ENCODE measurements around the gene NPIPA5.

DNA sequence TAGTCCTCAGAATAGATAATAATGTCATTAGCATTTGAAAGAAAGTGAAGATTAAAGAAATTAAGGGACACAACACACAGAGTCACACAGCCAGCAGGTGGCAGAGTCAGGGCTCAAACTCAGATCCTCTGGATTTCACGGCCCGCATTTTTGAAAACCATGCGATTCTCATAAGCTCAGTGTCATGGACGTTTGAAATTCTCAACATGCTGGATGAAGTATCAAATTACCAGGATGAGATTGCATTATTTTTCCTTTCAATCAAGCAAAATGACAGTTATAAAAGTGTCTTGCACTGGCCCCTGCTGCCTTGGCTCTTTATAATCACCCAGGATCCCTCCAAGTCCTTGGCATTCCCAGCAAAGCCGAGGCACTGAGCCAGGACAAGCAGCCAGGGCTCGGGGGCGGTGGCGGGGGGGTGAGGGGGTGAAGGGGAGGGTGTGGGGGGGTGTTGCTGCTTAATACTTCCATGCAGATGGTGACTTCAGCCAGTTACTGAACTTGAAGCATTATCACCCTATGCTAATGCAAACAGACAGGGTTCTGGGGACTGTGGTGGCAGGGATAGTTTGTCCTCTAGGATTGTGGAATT, 49.6 kb upstream of the NPIPA5 start:
- TF ChIP-seq, protein P1, sequence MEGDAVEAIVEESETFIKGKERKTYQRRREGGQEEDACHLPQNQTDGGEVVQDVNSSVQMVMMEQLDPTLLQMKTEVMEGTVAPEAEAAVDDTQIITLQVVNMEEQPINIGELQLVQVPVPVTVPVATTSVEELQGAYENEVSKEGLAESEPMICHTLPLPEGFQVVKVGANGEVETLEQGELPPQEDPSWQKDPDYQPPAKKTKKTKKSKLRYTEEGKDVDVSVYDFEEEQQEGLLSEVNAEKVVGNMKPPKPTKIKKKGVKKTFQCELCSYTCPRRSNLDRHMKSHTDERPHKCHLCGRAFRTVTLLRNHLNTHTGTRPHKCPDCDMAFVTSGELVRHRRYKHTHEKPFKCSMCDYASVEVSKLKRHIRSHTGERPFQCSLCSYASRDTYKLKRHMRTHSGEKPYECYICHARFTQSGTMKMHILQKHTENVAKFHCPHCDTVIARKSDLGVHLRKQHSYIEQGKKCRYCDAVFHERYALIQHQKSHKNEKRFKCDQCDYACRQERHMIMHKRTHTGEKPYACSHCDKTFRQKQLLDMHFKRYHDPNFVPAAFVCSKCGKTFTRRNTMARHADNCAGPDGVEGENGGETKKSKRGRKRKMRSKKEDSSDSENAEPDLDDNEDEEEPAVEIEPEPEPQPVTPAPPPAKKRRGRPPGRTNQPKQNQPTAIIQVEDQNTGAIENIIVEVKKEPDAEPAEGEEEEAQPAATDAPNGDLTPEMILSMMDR (IDR thresholded peaks at IDR 0.05): peak; percentile 34 to 71 (median 62)
- no peak for TF ChIP-seq POLR2A (IDR thresholded peaks at IDR 0.05)
